ENCODE measurements around the gene PPP4R3B.
"Not testable (repeated sequence)": the region's sequence is repeated elsewhere in the genome, so short reads cannot be mapped to it uniquely, and the experiment has no call there.

PPP4R3B gene

GRCh38 chr2:55592130-55592529 is 25.3 kb downstream of the PPP4R3B start:
- no peak for DNase-seq

- DNase-seq, result no peak
Observed at GRCh38 chr2:55590810-55591440, 26.5 kb downstream of the PPP4R3B start.

DNA sequence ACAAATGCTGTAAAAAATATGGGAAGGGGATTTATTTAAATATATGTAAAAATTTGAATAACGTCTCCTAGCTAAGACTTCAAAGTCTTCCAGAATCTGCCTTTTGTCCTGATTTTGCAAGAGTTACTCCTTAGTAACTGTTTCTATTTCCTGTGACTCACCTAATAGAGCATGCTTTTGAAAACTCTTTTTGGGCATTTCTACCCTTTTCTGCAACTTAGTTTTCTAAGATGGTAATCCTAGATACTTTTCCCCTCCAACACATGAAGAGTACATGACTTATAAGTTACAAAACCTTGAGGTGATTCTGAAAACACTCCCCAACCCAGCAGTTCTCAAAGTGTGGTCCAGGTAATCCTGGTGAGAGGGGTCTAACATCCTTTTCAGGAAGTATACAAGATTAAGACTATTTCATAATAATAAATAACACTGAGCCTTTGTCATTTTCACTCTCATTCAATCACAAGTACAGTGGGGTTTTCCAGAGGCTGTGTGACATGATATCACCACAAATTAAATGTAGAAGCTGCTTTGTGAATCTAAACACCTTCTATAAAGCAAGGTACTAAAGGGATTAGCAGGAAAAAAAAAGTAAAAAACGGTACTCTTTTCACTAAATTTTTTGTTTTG is 31.9 kb downstream of the PPP4R3B start:
- DNase-seq, result peak; percentile 59

- DNase-seq, result peak; percentile 59
Observed at GRCh38 chr2:55581874-55582547, 35.4 kb downstream of the PPP4R3B start.

GRCh38 chr2:55581435-55581834 is 36.0 kb downstream of the PPP4R3B start:
- no peak for DNase-seq

- DNase-seq, result not testable (repeated sequence)
Observed at GRCh38 chr2:55569002-55569401, 48.4 kb downstream of the PPP4R3B start.

DNA sequence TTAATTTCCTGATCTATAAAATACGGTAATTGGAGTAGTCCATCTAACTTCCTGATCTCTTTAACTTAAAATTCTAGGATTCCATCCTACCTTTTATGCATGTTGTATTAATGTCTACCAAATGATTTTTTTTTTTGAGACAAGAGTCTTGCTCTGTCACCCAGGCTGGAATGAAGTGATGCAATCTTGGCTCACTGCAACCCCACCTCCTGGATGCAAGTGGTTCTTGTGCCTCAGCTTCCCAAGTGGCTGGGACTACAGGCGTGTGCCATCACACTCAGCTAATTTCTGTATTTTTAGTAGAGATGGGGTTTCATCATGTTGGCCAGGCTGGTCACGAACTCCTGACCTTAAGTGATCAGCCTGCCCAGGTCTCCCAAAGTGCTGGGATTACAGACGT is 50.1 kb downstream of the PPP4R3B start:
- no peak for DNase-seq

GRCh38 chr2:55565613-55566012 is 51.8 kb downstream of the PPP4R3B start:
- no peak for DNase-seq

GRCh38 chr2:55560855-55561254 is 56.6 kb downstream of the PPP4R3B start:
- no peak for DNase-seq

DNA sequence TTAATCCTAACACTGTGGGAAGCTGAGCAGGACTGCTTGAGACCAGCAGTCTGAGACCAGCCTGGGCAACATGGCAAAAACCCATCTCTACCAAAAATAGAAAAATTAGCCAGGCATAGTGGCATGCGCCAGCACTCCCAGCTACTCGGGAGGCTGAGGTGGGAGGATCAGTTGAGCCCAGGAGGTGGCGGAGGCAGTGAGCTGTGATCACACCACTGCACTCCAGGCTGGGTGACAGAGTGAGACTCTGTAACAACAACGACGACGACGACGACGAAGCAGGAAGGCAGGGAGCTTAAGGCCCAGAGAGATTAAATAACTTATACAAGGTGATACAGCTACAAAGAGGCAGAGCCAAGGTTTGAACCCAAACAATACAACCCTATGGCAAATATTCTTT is 60.6 kb downstream of the PPP4R3B start:
- DNase-seq, result no peak

- peak; percentile 6 for DNase-seq
Observed at GRCh38 chr2:55555977-55556376, 61.4 kb downstream of the PPP4R3B start.

DNA sequence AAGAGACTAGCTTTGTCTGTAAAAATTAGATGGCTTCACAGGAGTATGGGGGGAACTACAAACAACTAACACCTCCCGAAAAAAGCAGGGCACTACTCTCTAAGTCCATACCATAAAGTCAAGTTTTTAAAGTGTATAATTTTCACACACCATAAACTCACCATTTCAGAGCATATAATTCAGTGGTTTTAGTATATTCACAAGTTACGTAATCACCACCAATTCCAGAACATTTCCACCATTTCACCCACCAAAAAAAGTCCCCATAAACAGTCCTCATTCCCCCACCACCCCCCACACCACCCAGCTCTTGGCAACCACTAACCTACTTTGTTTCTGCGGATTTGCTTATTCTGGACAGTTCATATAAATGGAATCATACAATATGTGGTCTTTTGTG is 64.1 kb downstream of the PPP4R3B start:
- no peak for DNase-seq

DNA sequence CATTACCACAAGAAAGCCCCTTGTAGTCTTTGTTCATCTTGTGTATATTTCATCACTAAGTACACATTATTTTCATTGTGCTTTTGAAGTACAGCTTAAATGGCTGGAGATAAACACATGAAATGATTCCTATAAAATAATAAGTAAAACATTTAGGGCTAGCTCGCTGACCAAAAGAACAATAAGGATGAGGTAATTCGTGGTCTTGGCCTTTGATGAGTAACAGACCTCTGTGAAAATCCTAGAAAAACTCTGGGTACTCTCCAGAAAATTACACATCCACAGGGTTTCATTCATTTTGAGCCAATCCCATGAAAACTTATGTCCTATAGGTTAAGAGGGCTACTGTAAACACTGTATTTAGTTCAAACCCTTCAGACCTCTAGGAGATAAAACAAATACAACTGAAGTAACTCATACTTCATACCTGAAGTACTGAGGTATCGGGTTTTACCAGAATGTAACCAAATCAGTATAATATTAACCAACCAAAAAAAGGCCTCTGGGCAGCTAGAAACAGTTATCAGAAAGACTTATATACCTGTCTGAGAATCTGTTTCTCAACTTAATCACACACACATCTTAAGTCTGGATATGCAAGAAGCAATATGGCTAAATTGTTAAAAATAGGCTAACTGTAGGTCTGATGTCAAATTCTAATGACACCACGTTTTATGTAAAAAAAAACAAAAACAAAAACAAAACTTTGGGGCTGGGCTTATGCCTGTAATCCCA is 66.9 kb downstream of the PPP4R3B start:
- no peak for DNase-seq

DNA sequence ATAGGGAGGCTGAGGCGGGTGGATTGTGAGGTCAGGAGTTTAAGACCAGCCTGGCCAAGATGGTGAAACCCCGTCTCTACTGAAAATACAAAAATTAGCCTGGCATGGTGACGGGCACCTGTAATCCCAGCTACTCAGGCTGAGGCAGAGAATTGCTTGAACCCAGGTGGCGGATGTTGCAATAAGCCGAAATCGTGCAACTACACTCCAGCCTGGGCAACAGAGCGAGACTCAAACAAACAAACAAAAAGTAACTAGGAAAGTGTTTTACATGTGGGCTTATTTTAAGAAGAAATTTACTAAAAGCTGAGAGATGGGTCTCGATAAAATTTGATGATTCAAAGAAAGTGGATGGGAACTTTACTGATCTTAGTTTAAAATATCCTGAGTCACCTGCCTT is 69.7 kb downstream of the PPP4R3B start:
- not testable (repeated sequence) for DNase-seq

GRCh38 chr2:55547001-55547400 is 70.4 kb downstream of the PPP4R3B start:
- no peak for DNase-seq

DNA sequence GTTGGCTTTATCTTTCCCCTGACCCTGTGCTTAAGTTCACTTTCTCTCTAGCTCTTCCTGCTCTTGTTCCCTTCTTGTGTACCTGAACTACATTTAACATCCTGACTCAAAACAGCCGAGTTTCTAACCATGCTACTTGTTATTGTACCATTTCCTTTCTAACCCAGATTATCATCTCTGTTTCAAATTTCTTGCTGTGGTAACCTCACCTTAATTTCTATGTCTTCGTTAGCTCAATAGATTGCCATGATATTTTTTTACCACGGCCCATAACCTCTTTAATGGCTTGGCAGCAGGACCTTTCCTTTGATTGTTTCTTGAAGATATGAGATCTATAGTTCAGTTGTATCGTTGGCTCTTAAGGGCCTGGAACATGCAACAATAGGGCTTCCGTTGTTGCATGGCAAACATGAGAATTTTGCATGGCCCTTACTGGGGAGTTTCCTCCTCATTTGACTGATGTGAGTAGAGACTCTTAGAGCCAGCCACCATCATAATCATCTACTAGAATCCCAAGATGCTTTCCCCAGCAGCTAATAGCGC is 86.8 kb downstream of the PPP4R3B start:
- DNase-seq, result no peak

- DNase-seq, result no peak
Observed at GRCh38 chr2:55526174-55526573, 91.2 kb downstream of the PPP4R3B start.

- no peak for DNase-seq
Observed at GRCh38 chr2:55524884-55525437, 92.5 kb downstream of the PPP4R3B start.

DNA sequence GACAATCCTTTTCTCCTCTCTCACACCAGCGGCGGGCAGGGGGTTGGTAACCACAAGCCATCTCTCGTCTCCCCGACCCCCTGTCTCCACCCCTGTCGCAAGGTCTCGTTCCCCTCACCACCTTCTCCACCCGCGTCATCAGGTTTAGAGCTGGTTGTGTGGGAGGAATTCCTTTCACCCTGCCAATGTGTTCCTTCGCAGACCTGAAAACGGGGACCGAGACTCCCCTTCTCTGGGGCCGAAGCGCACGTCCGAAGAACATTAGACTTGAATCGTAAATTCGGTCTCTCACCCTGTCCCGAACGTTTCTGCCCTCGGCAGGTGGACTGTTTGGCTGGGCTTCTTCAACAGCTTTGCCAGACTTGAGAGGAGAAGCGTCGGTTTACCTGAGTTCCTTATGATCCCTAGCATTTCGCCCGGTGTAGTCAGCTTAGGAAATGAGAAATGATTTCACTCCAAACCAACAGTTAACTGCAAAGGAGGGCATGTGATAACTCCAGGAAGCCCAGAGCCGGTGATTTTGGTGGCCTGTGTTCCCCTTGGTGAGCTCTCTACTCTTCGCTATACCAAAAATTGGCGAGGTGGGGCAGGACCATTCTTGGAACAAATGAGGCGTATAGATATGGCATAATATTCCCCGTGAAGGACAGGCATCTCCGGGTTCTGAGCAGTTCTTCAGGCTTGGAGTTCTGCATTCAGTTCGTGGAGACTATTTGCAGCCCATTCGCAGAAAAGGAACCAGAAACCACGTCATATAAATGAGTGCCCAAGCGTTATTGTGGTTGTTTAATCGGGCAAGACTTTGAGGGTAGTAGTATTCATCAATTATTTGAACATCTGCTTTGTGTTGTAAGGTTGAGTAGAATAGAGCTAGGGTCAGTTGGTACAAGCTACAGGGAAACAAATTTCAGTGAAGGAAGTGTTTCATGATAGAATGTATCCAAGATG is 97.2 kb downstream of the PPP4R3B start:
- DNase-seq, result peak; percentile 25

GRCh38 chr2:55518841-55519165 is 98.6 kb downstream of the PPP4R3B start:
- DNase-seq, result no peak

DNA sequence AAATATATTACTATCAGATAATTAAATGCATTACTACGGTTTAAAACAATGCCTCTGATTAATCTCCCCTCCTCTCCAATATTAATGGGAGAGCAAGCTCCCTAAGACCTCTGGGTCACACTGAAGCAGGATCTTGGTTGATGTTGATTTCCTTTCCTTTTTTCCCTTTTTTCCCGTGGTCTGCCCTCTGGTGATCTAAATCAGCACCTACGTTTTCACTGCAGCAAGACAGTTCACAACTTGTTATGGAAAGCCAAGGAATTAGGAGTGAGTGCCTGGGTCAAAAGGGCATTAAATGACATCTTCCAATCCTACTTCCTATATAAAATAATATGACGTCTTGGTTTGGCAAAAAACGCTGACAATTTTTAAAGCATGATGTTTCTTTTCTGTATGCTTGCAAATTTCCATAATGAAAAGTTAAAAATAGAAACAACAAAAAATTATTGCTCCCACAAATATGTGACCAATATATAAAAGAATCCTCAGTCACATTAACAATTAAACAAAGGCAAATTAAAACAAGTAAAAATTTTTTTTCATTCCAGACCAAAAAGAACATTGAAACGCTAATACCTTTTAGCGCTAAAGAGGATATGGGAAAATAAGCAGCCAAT is 105.8 kb downstream of the PPP4R3B start:
- peak; percentile 34 for DNase-seq

All from MV-4-11 (cell line).